Peyer's patch (tissue), 4 donors: ENCODE data around the gene NT5C1A. TPM values are rescaled to one million over a fixed set of nuclear protein-coding genes. Genes with fewer than 3 reads are reported as not detected.
A peak's percentile ranks its signal among the peaks of the same experiment; 100 is the strongest.

Experiments used
- DNase-seq, 3 donors: peaks; one replicate each; pipeline ENCODE4 v3.0.0-alpha.2; 2017 to 2019
- H3K27ac ChIP-seq, 4 donors: fragments of 200-600 bp; sonication (generic); one replicate each; pipeline ENCODE4 v1.5.1; 2016 to 2019
- H3K27me3 ChIP-seq, 2 donors: fragments of 200-600 bp; sonication (generic); one replicate each; pipeline ENCODE4 v1.5.1; 2019
- H3K36me3 ChIP-seq, 3 donors: fragments of 200-600 bp; sonication (generic); one replicate each; pipeline ENCODE4 v1.5.1; 2016 to 2019
- H3K4me1 ChIP-seq, 4 donors: fragments of 200-600 bp; sonication (generic); one replicate each; pipeline ENCODE4 v1.5.1; 2016 to 2019
- H3K4me3 ChIP-seq, 4 donors: fragments of 200-600 bp; sonication (generic); 1 replicate in 3 of 4; 2 replicates in 1 of 4; pipeline ENCODE4 v1.5.1; 2016 to 2019; ENCODE audit warnings: mild to moderate bottlenecking in 1 of 4
- H3K9me3 ChIP-seq, 4 donors: fragments of 200-600 bp; sonication (generic); one replicate each; pipeline ENCODE4 v1.5.1; 2016 to 2019; ENCODE audit warnings: mild to moderate bottlenecking in 1 of 4
- POLR2A ChIP-seq, 2 donors: fragments of 450-650 bp; IDR thresholded peaks; one replicate each; pipeline ENCODE4 v1.5.1; 2017; ENCODE audit warnings: antibody characterized with exemption in 2 of 2, mild to moderate bottlenecking in 2 of 2, moderate library complexity in 2 of 2
- total RNA-seq, 4 donors: library from RNA; depleted of rRNA; stranded (reverse); fragments of >200 nt; gene quantifications; one replicate each; pipeline ENCODE4 v1.1.0, GENCODE V29; 2016
- TF ChIP-seq, protein P1 (sequence below), 6 experiments: fragments of 450-650 bp in 4 of 6; fragments of 200-600 bp in 2 of 6; sonication (generic) in 1 of 6; IDR thresholded peaks; one replicate each; pipeline ENCODE4 v1.5.1; 2017 to 2019; ENCODE audit warnings: antibody characterized with exemption in 6 of 6, mild to moderate bottlenecking in 3 of 6, moderate library complexity in 1 of 6

Gene NT5C1A
- total RNA-seq, 4 donors from 2014 or later = not detected

DNA sequence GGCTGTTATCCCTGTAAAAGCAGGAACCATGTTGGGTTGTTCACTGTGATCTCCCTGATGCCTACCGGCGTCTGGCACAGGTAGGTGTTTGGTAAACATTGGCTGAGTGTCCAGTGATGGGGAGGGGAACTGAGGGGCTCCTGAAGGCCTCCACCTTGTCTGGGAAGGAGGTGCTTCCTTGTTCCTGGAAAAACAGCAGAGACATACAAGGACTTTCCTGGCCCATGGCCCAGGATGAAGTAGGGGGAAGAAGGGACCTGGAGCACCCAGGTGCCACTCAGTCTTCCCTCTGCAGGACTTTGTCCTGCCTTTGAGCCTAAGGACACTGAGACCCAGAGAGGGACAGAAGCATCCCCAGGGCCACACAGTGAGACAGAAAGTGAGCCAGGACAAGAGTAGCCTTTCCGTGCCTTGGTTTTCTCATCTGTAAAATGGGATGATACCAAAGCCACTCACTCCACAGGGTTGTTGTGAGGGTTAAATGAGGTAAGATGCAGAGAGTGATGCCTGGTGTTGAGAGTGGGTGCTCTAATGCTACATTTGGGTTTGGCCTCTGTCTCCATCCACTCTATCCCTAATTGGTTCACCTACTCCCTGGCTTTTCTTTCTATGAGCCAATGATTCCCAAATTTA lies 26.4 kb downstream of the NT5C1A start:
- H3K27ac ChIP-seq = no peak overlapping the region
- H3K4me3 ChIP-seq = no peak overlapping the region
- no peaks in the 10 kb centered on the region for H3K27me3 ChIP-seq
- H3K36me3 ChIP-seq = no peaks in the 10 kb centered on the region
- no peaks in the 10 kb centered on the region for H3K9me3 ChIP-seq
- TF ChIP-seq POLR2A (IDR thresholded peaks at IDR 0.05) = no peak
- TF ChIP-seq, protein P1, sequence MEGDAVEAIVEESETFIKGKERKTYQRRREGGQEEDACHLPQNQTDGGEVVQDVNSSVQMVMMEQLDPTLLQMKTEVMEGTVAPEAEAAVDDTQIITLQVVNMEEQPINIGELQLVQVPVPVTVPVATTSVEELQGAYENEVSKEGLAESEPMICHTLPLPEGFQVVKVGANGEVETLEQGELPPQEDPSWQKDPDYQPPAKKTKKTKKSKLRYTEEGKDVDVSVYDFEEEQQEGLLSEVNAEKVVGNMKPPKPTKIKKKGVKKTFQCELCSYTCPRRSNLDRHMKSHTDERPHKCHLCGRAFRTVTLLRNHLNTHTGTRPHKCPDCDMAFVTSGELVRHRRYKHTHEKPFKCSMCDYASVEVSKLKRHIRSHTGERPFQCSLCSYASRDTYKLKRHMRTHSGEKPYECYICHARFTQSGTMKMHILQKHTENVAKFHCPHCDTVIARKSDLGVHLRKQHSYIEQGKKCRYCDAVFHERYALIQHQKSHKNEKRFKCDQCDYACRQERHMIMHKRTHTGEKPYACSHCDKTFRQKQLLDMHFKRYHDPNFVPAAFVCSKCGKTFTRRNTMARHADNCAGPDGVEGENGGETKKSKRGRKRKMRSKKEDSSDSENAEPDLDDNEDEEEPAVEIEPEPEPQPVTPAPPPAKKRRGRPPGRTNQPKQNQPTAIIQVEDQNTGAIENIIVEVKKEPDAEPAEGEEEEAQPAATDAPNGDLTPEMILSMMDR (IDR thresholded peaks at IDR 0.05) = no peak
- DNase-seq = no peak
- H3K4me1 ChIP-seq = no peaks in the 10 kb centered on the region

DNA sequence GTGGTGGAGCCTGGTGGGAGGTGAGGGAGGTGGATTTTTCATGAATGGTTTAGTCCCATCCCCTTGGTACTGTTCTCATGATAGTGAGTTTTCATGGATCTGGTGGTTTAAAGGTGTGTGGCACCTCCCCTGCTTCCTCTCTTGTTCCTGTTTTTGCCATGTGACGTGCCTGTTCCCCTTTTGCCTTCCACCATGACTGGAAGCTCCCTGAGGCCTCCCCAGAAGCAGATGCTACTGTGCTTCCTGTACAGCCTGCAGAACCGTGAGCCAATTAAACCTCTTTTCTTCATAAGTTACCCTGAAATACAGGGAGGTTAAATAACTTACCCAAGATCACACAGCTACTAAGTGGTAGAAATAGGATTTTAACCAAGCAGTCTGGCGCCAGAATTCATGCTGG lies 28.2 kb downstream of the NT5C1A start:
- DNase-seq = no peak
- TF ChIP-seq POLR2A (IDR thresholded peaks at IDR 0.05) = no peak
- TF ChIP-seq, protein P1 (IDR thresholded peaks at IDR 0.05) = no peak
- peaks cover 0 to 6% (median 2%) of the 10 kb centered on the region in 4 donors for H3K4me1 ChIP-seq

DNA sequence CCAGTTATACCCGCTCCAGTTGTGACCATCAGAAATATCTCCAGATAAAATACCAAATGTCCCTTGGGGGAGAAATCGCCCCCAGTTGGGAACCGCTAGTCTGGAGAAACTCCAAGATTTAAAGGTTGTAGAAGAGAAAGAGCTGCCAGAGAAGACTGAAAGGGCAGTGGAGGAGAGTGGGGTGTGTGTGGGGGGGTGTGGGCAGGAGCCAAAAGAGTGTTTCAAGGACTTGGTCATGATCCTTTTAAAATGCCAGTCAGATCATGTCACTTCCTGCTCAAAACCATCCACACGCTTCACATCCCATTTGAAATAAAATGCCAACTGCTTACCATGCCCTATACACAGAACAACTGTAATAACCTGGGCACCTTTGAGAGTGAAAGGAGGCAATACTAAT lies 29.1 kb downstream of the NT5C1A start:
- peaks cover 0 to 6% (median 2%) of the 10 kb centered on the region in 4 donors for H3K4me1 ChIP-seq
- H3K27me3 ChIP-seq = no peaks in the 10 kb centered on the region
- no peak for TF ChIP-seq POLR2A (IDR thresholded peaks at IDR 0.05)
- TF ChIP-seq, protein P1 (IDR thresholded peaks at IDR 0.05) = no peak
- H3K9me3 ChIP-seq = no peaks in the 10 kb centered on the region
- DNase-seq = no peak
- H3K36me3 ChIP-seq = no peaks in the 10 kb centered on the region
- H3K27ac ChIP-seq = no peak overlapping the region
- no peak overlapping the region for H3K4me3 ChIP-seq

More for the DNA sequence above, 28.2 kb downstream of the NT5C1A start:
- Histone ChIP-seq H3K27ac (no peak overlapping the region), H3K4me3 (no peak overlapping the region), H3K9me3 (no peaks in the 10 kb centered on the region), H3K36me3 (no peaks in the 10 kb centered on the region), H3K27me3 (no peaks in the 10 kb centered on the region)

DNA sequence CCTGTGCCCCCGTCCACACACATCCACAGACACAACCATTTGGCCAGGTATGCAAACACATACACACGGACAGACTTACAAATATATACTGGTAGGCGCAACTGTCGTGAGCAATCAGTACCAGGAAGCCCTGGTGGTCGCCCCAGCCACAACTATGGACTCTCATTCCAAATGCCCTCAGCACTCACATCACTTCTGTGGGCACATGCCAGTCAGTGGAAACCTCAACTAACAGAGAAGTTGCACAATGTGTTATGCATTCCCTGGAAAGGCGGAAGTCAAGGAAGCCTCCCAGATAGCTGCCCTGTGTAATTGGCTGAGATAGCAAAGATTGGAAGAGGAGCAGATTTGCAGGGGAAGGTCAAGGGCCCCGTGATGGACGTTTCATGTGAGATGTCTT lies 31.0 kb downstream of the NT5C1A start:
- TF ChIP-seq POLR2A (IDR thresholded peaks at IDR 0.05) = no peak
- TF ChIP-seq, protein P1 (IDR thresholded peaks at IDR 0.05) = no peak
- H3K36me3 ChIP-seq = no peaks in the 10 kb centered on the region
- H3K27ac ChIP-seq = no peak overlapping the region
- no peak overlapping the region for H3K4me3 ChIP-seq
- H3K27me3 ChIP-seq = no peaks in the 10 kb centered on the region
- peaks cover 0 to 6% (median 2%) of the 10 kb centered on the region in 4 donors for H3K4me1 ChIP-seq
- H3K9me3 ChIP-seq = no peaks in the 10 kb centered on the region
- no peak for DNase-seq

DNA sequence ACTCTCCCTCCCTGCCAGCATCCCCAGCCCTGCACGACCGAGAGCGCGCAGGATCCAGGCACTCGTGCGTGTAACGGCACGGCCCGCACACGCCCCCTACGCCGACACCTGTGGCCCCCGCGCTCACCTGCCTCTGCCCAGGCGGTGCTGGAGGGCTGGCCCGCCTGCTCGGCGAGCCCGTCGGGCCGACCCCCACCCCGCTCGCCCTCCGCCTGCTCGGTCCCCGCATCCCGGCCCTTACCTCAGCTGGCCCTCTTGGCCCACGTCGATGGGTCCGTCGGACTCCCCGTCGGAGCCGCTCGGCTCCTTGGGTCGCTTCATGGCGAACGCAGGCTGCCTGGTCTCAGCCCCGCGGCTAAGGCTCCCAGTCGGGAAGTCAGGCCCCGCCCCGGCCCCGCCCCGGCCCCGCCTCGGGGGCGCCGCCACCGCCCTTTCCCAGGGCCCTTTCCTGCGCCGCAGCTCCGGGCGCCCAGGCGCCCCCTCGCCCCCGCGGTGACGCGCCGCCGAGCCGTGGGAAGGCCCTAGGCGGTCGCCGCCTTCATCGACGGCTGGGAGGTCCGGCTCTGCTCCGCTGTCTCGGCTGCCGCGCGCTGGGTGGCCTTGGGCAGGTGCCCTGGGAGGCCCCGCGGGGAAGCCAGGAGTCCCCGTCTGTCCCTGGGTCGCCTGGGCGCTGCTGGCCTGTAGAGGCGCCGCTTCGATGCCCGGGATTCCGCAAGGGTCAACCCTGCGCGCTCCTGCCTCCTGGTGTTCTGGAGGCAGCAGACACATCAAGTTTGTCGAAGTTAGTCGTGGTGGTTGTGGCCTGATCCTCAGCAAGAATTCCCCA lies 32.4 kb downstream of the NT5C1A start, which contains the start of gene HEYL:
TSS of gene HEYL (minus strand) at position 339 of the 826 bp plus-strand sequence. CDS start at position 321, 18 bp downstream.
- H3K27ac ChIP-seq = peak within 1 kb of the TSS in 3 of 4 donors; percentile 46 to 66 (median 55)
- peaks cover 0 to 6% (median 2%) of the 10 kb centered on the region in 4 donors for H3K4me1 ChIP-seq
- TF ChIP-seq POLR2A (IDR thresholded peaks at IDR 0.05) = no peak
- TF ChIP-seq, protein P1 (IDR thresholded peaks at IDR 0.05) = peak in 2 of 6 experiments; percentile 26 to 39
- peak; percentile 46 to 79 (median 70) for DNase-seq
- H3K4me3 ChIP-seq = peak within 1 kb of the TSS; percentile 32 to 56 (median 53)
- no peaks in the 10 kb centered on the region for H3K27me3 ChIP-seq
- H3K9me3 ChIP-seq = no peaks in the 10 kb centered on the region
- no peaks in the 10 kb centered on the region for H3K36me3 ChIP-seq
